GM18499 (cell line): ENCODE measurements around the gene TSPAN9.

Source experiments
- ATAC-seq: cut with Tn5 transposase; IDR thresholded peaks from one replicate; pipeline ENCODE4 v1.9.1; 2021; ENCODE audit warnings: moderate number of reproducible peaks; ENCODE audit not compliant: insufficient read depth, unreplicated experiment

Gene TSPAN9

GRCh38 chr12:3257411-3257810 lies 180.2 kb downstream of the TSPAN9 start:
- no peak for ATAC-seq

DNA sequence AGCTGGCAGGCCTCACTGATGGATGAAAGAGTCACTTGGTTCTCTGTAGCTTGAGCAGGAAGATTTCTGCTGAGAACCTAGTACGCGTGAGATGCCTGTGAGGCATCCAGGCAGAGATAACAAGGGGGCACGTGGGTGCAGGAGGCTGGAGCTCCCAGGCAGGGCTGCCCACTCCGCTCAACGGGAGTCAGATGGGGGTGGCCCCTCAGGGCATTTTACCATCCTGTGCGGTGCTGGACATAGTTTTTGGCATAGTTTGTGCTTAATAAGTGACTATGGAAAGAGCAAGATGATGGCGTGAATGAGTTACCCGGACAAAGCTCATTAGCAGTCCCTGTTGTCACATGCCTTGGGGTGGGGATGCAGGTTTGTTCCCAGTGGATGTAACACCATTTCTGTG lies 182.8 kb downstream of the TSPAN9 start:
- no peak for ATAC-seq

GRCh38 chr12:3261782-3262359 lies 184.7 kb downstream of the TSPAN9 start:
- ATAC-seq: no peak

- no peak for ATAC-seq
These were observed 185.3 kb downstream of the TSPAN9 start for GRCh38 chr12:3262470-3262869.

DNA sequence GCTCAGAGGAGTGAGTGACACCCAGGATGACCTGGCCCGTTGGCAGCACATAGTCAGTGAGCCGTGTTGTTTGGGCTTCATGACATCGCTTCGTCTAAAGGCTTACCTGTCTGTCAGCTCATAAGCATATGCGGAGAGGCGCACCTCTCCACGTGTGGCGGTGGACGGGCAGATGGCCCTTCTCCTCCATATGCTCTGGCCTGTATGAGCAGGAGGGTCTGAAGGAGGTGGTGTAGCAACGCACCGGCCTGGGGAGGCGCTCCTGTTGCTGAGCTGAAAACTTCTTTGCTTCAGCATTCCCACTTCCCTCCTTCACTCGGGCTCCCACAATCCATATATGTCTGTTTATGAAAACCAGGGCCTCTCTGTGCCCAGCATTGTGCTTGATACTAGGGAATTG lies 186.1 kb downstream of the TSPAN9 start:
- no peak for ATAC-seq

DNA sequence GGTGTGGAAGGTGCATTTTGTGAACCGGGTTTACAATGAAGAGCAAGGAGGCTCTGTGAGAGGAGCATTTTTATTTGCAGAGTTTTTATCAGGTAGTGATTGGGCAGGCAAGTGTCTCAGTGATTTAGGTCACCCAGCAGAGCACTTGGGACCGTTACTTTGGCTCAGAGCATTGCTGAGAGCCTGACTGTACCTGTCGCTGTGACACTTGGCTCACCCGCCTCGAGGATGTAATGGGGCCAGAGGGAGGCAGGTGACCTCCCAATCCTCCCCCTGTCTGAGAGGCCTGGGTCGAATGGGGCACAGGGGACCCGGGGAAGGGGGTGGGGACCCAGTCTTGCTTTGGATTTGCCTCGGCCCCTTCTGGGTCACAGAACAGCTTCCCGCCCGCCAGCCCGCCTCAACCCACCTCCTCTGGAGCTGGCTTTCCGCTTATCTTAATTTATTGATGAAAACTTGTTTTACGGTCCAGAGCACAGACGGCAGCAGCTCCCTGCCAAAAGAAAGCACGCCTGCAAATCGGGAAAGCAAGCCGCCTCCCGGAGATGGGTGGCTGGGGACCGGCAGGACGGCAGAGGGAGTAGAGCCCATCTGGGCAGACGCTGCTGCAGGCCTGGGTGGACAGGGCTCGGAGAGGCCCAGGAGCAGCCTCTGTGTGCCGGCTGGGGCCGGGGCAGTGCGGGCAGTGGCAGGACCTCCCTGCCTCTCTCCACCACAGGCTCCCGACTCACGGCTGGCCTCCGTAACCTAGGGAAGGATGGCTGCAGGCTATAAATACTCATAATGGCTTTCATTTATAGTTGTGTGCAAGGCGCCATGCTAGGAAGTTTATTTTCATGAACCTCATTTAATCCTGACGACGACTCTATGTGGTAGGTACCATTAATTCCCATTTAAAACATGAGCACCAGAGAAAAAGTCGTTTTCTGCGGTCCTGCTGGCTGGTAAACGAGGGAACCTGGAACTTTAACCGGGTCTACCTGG lies 187.1 kb downstream of the TSPAN9 start:
- ATAC-seq: no peak

- ATAC-seq: no peak
These were observed 188.2 kb downstream of the TSPAN9 start for GRCh38 chr12:3265406-3265805.

DNA sequence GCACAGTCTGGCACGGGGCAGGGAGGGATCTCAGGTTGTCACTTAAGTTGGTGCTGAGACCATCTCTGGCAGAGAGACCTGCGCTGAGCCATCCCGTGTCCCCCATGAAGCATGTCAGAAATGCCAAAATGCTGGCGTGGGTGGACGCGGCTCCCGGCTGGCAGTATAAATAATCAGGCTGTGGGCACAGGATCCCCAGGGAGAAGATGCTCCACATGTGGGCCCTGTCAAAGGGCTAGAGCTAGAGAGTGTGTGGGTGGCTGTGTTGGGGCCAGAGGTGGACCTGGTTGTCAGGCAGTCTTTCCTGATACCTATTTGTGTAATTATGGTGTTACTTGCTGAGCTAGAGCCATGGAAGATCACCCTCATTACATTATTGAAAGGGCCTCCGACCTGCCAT lies 189.5 kb downstream of the TSPAN9 start:
- ATAC-seq: no peak

DNA sequence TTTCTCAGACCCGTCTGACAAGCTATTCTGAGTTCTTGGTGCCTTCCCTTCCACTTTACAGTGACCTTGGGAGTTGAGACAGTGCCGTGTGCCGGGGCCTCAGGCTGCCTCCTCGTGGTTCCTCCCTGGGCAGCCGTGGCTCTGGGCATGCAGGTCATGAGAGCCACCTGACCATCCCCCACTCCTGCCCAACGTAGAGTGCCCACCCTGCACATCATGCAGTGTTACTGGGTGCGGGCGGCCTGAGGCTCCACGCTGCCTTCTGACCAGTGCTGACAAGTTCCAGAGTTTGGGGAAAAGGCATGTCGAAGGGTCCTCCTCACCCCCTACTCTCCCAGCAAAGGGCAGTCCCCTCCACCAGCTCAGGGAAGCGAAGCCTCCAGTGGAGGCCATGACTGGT lies 190.5 kb downstream of the TSPAN9 start:
- ATAC-seq: no peak

GRCh38 chr12:3269594-3269993 lies 192.4 kb downstream of the TSPAN9 start:
- ATAC-seq: no peak

- no peak for ATAC-seq
These were observed 194.0 kb downstream of the TSPAN9 start for GRCh38 chr12:3271146-3271545.

- no peak for ATAC-seq
These were observed 194.5 kb downstream of the TSPAN9 start for GRCh38 chr12:3271639-3272038.

DNA sequence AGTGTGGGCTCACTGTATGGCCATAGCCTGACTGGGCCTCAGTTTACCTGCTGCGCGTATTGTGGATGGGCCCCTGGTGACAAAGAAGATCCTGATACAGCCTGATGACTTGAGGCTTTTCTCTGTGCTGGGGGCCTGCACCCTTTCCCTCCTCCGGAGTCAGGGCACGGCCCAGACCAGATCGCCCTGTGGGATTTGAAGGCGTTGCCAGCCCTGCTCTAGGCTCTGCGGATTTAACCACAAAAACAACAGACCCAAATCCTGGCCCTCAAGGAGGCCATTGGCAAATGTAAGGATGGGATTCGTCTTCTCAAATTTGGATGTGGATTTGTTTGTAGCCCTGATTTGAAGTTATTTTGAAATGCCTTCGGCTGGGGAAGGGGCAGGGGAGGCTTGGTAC lies 195.8 kb downstream of the TSPAN9 start:
- ATAC-seq: no peak

GRCh38 chr12:3273409-3273853 lies 196.3 kb downstream of the TSPAN9 start:
- no peak for ATAC-seq

- no peak for ATAC-seq
These were observed 197.5 kb downstream of the TSPAN9 start for GRCh38 chr12:3274664-3275063.

DNA sequence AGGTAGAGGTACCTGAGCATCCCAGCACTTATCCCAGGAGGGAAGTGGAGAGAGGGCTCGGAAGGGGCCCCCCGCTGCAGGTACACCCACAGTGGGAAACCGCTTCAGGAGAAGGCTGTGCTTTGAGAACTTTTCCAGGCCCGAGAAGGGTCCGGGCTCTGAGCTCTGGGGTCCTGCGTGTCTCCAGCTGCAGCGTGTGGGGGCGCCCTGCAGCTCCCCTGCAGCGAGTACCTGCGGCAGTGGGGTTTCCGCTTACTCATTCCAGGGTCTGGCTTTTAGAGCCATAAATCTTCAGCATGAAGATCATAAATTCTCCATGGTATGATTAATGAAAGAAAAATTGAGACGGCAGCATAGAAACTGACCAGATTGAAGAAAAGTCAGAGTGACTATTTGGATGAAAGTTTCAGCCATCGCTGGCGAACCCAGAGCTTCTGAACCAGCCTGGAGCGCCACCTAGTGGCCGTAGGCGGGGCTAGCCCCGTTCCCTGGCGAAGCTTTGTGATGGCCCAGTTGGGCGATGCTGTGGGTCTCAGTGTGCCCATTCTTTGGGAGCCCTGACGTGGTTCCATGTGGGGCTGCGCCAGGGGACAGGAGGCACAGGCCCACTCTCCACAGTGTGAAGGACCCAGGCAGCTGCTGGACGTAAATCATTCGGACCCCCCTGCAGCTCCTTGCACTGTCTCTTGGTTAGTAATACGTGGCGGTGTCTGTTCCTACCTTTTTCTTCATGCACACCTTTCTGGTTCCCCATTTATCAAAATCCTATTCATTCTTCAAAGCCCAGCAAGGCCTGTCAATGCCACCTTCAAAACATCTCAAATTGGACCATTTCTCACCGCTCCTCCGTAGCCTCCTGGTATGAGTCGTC lies 198.2 kb downstream of the TSPAN9 start:
- ATAC-seq: no peak

- no peak for ATAC-seq
These were observed 199.0 kb downstream of the TSPAN9 start for GRCh38 chr12:3276226-3276625.

- ATAC-seq: no peak
These were observed 200.2 kb downstream of the TSPAN9 start for GRCh38 chr12:3277306-3277943.

DNA sequence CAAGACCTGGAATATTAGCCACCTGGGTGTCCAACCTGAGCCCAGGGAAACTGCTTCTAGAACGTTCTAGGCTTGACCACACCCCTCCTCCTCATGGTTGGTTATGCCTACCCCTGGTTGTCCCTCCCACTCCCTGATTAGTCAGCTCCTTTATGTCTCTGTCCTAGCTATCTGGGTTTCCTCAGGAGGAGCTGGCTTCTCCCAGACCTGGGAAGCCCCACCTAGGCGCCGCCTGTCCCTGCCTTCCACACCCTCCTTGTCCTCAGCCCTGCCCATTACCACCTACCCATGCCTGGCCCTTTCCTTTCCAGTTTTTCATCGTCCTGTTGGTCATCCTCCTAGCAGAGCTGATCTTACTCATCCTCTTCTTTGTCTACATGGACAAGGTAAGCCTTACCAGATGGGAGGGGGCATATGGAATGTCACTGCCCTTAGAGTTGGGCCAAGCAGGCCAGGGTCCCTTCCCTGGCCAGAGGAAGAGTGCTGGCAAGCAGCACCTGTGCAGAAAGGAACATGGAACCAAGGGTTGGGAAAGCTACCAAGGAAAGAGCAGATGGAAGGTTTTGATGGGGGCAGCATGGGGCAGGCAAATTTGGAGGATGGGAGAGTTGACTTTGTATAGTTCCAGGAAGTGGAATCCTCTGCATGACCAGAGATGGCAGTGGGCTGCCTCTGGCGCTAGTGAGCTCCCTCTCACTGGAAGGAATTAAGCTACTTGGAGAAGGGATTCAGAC lies 201.7 kb downstream of the TSPAN9 start:
- no peak for ATAC-seq

- ATAC-seq: no peak
These were observed 202.2 kb downstream of the TSPAN9 start for GRCh38 chr12:3279415-3279780.
